GM12874 (cell line): ENCODE measurements around the gene C4orf50.

Experiments
- TF ChIP-seq, protein P1 (sequence below): IDR thresholded peaks from 2 replicates; pipeline ENCODE4 v1.5.1; 2011; ENCODE audit warnings: low read depth, mild to moderate bottlenecking, control low read depth, low read length, moderate library complexity; ENCODE audit not compliant: insufficient read depth

Gene C4orf50

GRCh38 chr4:6013564-6013963 is 4.7 kb downstream of the C4orf50 start:
- TF ChIP-seq, protein P1, sequence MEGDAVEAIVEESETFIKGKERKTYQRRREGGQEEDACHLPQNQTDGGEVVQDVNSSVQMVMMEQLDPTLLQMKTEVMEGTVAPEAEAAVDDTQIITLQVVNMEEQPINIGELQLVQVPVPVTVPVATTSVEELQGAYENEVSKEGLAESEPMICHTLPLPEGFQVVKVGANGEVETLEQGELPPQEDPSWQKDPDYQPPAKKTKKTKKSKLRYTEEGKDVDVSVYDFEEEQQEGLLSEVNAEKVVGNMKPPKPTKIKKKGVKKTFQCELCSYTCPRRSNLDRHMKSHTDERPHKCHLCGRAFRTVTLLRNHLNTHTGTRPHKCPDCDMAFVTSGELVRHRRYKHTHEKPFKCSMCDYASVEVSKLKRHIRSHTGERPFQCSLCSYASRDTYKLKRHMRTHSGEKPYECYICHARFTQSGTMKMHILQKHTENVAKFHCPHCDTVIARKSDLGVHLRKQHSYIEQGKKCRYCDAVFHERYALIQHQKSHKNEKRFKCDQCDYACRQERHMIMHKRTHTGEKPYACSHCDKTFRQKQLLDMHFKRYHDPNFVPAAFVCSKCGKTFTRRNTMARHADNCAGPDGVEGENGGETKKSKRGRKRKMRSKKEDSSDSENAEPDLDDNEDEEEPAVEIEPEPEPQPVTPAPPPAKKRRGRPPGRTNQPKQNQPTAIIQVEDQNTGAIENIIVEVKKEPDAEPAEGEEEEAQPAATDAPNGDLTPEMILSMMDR: no peak

DNA sequence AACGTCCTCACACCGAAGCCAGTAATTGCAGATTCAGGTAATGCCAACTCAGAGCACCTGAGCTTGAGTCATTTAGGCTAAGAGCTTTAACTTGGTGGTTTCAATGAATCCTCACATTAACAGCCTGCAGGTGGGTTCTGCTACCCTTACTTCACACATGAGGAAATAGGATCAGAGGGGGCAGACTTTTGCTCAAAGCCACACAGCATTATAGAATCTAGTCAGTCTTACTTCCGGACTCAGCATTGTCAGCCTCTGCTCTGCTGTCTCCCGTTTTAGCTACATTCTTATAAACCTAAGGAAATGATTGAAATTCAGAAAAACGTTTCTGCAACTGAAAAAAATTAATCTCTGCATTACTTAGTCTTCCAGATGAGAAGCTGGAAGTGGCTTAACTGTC is 6.0 kb downstream of the C4orf50 start:
- TF ChIP-seq, protein P1: no peak

- TF ChIP-seq, protein P1: no peak
Measured at GRCh38 chr4:6011686-6012085, 6.5 kb downstream of the C4orf50 start.

GRCh38 chr4:6011271-6011671 is 7.0 kb downstream of the C4orf50 start:
- TF ChIP-seq, protein P1: no peak

DNA sequence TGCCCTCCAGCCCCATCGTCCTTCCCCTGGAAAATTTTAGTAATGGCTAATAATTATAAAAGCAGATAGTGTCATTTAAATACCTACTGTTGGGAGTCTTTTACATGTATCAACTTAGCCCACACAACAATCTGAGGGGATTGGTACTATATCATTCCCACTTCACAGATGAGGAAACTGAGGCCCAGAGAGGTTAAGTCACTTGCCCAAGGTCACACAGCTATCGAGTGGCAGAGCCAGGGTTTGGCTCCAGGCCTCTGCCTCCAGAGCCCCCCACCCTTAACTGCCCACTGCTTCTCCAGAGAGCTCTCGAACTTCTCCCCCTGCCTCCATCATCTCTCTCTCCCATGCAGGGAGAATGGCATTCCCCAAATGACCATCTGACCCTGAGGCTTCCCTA is 7.4 kb downstream of the C4orf50 start:
- TF ChIP-seq, protein P1: no peak

DNA sequence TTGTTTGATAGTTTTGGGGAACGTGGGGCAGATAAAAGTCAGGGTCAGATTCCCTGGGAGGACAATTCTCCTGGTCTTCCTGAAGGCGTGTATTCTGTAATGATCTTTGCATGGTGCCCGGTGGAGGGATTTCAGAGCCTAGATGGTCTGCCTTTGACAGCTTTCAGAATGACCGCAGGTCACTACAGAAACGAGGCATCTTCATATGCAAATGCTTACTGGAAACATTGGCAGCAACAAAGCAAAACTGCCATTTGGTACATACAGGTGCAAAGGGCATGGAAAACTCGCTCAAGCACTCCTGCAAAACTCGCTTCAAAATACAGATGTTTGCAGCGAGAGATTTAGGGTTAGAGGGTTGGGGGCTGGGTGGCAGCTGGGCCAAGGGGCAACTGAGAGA is 8.8 kb downstream of the C4orf50 start:
- TF ChIP-seq, protein P1: no peak

DNA sequence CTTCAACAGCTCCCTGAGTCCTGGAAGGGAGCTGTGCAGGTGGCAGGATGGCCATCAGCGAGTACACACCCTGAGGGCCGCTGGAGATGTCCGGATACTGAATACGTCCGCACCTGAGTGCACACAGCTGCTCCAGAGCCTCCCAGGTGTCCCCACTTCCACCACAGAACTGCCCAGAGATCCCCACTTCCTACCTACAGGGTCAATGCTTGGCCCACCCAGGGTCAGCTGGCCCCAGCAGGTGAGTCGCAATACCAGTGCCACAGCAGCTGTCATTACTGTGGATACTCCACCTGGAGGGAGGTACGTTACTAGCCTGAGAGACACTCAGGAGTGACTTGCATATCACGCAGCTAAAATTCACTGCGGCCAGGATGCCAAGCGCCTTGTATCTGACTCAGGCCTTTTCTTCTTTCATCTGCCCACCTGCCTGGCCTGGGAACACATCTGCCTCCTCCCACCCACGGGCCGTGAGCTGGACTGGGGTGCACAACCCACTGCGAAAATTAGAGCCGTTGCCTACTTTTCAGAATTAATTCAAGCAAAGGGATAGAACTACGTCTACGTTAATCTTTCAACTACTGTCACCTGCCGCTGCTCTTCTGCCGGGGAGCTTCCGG is 9.4 kb downstream of the C4orf50 start:
- TF ChIP-seq, protein P1: no peak
